ENCODE data around the gene SIAE.
"Not testable (repeated sequence)": the region's sequence is repeated elsewhere in the genome, so short reads cannot be mapped to it uniquely, and the experiment has no call there.

Gene SIAE

GRCh38 chr11:124612045-124612444, 61.5 kb downstream of the SIAE start:
- DNase-seq (ENCODE audit: low spot score), result peak; percentile 15
- TF ChIP-seq, protein P1, sequence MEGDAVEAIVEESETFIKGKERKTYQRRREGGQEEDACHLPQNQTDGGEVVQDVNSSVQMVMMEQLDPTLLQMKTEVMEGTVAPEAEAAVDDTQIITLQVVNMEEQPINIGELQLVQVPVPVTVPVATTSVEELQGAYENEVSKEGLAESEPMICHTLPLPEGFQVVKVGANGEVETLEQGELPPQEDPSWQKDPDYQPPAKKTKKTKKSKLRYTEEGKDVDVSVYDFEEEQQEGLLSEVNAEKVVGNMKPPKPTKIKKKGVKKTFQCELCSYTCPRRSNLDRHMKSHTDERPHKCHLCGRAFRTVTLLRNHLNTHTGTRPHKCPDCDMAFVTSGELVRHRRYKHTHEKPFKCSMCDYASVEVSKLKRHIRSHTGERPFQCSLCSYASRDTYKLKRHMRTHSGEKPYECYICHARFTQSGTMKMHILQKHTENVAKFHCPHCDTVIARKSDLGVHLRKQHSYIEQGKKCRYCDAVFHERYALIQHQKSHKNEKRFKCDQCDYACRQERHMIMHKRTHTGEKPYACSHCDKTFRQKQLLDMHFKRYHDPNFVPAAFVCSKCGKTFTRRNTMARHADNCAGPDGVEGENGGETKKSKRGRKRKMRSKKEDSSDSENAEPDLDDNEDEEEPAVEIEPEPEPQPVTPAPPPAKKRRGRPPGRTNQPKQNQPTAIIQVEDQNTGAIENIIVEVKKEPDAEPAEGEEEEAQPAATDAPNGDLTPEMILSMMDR (IDR thresholded peaks at IDR 0.05; ENCODE audit: extremely low read depth, missing control alignments), result no peak

- DNase-seq (ENCODE audit: low spot score), result no peak
- TF ChIP-seq, protein P1 (IDR thresholded peaks at IDR 0.05; ENCODE audit: extremely low read depth, missing control alignments), result no peak
Measured at GRCh38 chr11:124611064-124611463, 62.5 kb downstream of the SIAE start, which contains the start of gene PANX3. PANX3 (plus strand) TSS chr11:124611428; CDS start chr11:124611557, 129 bp downstream.

DNA sequence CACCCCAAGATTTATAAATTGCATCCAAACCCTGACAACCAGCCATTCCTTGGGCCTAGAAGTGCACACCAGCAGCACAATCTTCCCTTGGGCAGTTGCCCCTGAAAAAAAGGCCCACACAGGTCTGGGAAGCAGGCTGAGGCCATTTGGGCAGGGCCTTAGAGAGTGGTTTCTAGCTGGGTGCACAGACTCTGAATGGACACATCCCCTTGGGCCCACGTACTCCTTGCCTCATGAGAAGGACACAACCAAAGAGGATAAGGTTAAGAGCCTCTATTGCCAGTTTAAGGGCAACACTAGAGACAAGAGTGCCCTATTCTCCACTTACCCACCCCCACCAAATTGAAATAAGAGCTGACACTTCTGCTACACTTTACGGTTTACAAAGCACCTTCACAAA, 63.2 kb downstream of the SIAE start:
- DNase-seq (ENCODE audit: low spot score), result no peak
- TF ChIP-seq, protein P1 (IDR thresholded peaks at IDR 0.05; ENCODE audit: extremely low read depth, missing control alignments), result no peak

DNA sequence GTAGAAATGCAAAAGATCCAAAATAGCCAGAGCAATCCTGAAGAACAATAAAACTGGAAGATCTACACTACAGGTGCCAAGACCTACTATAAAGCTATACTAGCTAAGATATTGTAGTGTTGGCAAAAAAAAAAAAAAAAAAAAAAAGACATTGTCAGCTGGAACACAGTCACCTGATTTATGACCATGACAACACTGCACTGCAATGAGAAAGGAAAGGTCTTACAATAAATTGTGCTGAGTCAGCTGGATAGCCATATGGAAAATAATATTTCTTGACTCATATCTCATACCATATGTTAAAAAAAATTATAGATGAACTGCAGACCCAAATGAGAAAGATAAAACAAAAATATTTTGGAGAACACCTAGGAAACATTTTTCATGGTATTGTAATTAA, 65.4 kb downstream of the SIAE start:
- TF ChIP-seq, protein P1 (IDR thresholded peaks at IDR 0.05; ENCODE audit: extremely low read depth, missing control alignments), result no peak
- DNase-seq (ENCODE audit: low spot score), result no peak

- no peak for DNase-seq (ENCODE audit: low spot score)
- TF ChIP-seq, protein P1 (IDR thresholded peaks at IDR 0.05; ENCODE audit: extremely low read depth, missing control alignments), result no peak
Measured at GRCh38 chr11:124605719-124606118, 67.8 kb downstream of the SIAE start.

GRCh38 chr11:124602723-124603122, 70.8 kb downstream of the SIAE start:
- not testable (repeated sequence) for DNase-seq (ENCODE audit: low spot score)

GRCh38 chr11:124602193-124602592, 71.3 kb downstream of the SIAE start:
- DNase-seq (ENCODE audit: low spot score), result no peak
- TF ChIP-seq, protein P1 (IDR thresholded peaks at IDR 0.05; ENCODE audit: extremely low read depth, missing control alignments), result no peak

- TF ChIP-seq, protein P1 (IDR thresholded peaks at IDR 0.05; ENCODE audit: extremely low read depth, missing control alignments), result no peak
- DNase-seq (ENCODE audit: low spot score), result no peak
Measured at GRCh38 chr11:124600621-124601320, 72.8 kb downstream of the SIAE start.
